ENCODE results near the gene GLT1D1.

GLT1D1 gene

DNA sequence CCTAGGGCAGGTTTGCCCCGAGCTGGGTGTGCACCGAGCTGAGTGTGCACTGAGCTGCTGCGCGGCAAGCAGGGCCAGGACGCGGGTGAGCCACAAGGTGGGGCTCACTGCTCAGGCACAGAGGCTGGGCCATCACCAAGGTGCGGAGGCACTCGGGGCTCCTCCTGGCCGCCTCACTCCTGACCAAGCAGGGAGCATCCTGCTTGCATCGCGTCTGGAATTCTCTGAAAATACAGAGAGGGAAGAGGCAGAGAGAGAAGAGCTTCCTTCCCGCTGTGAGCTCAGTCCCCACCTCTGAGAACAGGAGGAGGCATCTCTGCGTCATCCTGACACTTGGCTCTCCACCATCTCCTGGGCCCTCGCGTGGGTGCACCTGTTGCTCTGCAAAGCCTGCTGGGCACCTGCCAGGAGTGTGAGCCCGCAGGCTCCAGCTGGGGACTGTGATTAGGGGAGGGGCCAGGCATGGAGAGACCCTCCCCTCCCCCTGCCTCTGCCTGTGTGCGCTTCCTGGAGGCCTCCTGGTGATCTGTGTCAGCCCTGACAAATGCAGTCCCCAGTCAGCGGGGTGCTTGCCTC, 116.3 kb downstream of the GLT1D1 start:
- DNase-seq = peak in 1 of 5 donors; percentile 45

DNA sequence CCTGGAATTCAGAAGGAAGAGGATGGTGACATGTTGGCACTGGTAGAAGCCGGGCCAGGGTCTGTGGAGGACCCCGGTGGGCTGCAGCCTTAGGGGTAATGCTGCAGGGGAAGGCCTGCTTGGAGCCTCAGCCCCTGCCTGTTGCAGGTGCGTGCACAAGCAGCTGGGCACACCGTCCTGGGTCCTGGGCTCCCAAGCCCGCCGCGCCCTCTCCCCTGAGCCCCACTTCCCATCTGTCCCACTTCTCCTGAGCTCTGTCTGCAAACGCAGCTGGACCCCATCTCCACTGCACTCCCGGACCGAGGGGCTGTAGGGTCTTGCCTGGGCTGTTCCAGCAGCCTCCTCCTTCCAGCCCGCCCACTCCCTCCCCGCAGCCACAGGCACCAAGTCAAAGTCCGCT, 116.8 kb downstream of the GLT1D1 start:
- no peak for DNase-seq

- no peak for DNase-seq
These were observed 117.7 kb downstream of the GLT1D1 start for GRCh38 chr12:128970941-128971340.

GRCh38 chr12:128971802-128972201, 118.5 kb downstream of the GLT1D1 start:
- no peak for DNase-seq

DNA sequence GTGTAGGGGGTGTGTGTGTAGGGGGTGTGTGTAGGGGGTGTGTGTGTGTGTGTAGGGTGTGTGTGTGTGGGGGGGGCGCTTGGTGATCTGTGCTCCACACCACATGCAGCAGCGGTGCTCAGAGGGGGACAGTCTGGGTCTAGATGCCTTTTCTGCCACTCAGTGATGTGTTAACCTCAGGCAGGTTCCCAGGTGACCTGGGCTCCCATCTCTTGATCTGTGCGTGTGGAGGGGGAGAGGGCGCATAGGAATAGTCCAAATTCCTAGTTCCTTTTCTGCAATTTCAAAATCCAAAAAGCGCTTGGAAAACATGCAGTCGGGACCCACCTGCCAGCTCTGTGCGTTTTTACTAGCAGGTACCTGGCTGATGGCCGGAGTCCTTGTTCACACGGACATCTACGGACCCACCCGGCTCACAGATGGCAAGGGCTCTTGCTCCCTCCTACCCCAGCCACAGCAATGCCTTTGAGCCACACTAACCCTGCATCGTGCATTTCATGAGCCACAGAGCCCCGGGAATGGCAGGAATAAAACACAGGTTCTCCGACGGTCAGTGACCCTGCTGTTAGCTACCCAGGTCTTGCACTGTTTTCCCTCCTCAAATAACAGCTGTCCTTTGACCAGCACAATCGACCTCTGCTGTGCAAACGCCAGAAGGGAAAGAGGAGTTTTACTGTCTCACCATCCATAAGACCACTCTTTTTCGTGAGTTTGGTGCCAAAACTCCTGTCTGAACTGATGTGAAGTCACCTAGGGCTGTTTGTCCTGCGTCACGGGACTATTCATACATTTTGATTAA, 120.8 kb downstream of the GLT1D1 start:
- DNase-seq = no peak

DNA sequence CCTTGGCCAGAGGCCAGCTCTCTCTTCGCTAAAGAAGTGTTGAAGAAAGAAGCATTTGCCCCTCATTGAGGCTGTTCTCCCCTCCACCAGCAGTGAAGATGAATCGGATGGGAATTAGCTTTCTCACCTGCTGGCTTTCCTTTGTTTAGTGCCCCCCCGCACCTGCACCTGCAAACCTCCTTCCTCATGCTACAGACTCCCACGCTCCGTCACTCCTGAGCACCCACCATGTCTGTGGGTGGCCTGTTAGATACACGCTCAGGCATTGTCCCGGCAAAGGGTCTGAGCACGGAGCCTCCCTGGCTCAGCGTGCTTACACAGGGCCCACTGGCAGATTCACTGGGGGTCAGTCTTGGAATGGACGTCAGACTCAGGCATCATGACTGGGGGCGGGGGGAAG, 121.6 kb downstream of the GLT1D1 start:
- no peak for DNase-seq

- DNase-seq = peak in 1 of 5 donors; percentile 6
These were observed 123.0 kb downstream of the GLT1D1 start for GRCh38 chr12:128976120-128976738.

DNA sequence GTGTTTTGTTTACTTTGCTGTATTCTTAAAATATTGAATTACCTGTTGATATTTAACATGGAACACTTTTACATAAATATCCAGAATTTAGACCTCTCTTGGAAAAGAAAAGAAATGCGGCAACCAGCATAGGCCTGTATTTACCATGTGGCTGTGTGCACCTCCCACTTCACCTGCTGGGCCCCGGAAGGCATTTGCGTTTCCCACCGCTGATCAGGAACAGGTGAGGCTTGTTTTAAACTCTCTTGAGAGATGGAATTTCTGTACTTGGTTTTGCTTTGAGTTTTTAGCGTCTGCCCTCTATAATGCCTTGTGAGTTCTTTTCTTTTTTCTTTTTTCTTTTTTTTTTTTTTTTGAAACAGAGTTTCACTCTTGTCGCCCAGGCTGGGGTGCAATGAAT, 124.2 kb downstream of the GLT1D1 start:
- DNase-seq = no peak

DNA sequence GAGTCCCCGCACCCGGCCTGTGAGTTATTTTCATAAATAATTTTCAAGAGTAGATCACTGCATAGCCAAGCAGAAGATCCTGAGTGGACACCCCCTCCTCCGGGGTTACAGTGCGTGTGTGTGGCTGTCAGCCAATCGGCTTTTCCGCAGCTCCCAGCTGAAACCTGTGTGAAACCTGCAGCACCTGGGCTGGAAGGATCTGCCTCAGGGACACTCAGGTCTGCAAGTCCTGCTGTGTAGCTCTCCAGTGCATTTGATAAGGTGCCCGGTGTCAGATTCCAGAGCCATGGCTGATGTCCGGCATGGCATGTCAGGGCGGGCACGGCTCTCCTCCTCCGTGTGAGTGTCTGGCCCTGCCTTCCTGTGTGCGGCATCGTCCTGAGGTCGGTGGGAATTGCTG, 124.8 kb downstream of the GLT1D1 start:
- no peak for DNase-seq

- DNase-seq = no peak
These were observed 127.3 kb downstream of the GLT1D1 start for GRCh38 chr12:128980623-128981022.

DNA sequence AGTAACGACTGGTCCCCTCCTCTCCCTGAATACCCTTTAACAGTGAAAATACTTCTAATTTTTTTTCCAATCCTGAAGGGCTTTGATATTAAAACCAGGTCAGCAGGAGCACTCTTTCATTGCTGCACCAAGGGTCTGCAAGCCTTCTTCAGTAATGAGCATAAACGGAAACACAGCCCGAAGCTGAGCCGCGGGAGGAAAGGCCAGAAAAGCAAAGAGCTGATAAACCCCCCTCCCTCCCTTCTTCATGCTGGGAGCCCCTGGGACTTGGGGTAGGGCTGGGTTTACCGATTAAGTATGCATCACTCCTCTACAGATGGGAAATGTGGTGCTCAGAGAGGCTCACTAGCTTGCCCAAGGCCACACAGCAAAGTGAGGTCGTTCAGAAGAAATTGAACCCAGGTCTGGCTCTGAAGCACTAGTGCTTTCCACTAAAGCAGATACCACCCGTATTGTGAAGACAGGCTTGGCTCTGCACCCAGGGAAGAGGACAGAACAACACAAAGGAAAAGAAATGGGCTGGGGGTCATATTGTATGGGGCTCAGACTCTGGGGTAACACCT, 128.8 kb downstream of the GLT1D1 start:
- DNase-seq = no peak

GRCh38 chr12:128982933-128983332, 129.7 kb downstream of the GLT1D1 start:
- DNase-seq = no peak

- no peak for DNase-seq
These were observed 130.1 kb downstream of the GLT1D1 start for GRCh38 chr12:128983371-128983770.

DNA sequence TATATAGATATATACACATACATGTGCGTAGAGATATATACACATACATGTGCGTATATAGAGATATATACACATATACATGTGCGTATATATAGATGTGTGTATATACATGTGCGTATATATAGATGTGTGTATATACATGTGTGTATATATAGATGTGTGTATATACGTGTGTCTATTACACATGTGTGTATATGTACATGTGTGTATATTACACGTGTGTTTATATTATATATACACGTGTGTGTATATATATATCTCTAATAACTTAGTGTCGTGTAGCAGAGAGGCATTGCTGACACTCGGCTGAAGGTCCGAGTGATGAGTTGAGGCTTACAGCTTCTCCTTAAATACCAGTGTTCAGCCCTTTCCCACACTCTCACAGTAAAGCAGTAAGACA, 133.7 kb downstream of the GLT1D1 start:
- no peak for DNase-seq

DNA sequence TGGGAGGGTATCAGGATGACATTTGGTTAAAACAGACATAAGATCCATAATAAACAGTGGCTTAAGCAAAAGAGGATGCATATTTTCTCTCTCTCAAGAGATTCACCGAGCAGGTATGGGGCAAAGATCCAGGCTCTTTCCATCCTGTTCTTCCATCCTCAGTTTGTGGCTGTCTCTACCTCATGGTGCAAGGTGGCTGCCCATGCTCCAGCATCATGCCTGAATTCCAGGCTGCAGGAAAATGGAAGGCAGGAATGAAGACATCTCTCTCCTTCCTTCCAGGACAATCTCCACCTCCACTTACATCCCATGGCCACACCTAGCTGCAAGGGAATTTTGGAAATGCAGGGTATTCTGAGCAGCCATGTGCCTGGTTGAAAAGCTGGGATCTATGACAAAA, 136.0 kb downstream of the GLT1D1 start:
- DNase-seq = no peak

- DNase-seq = no peak
These were observed 138.4 kb downstream of the GLT1D1 start for GRCh38 chr12:128991716-128992115.

DNA sequence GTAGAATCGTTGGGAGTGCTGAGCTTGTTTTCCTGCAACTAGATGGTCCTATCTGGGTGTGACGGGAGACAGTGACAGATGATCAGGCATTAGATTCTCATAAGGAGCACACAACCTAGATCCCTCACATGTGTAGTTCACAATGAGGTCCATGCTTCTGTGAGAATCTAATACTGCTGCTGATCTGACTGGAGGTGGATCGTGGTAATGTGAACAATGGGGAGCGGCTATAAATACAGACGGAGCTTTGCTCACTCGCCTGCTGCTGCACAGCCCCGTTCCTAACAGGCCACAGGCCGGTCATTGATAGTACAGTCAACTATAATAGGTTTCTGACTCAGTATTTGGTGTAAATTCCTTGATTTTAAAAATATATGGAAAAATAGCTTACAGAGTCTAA, 138.8 kb downstream of the GLT1D1 start:
- DNase-seq = no peak

DNA sequence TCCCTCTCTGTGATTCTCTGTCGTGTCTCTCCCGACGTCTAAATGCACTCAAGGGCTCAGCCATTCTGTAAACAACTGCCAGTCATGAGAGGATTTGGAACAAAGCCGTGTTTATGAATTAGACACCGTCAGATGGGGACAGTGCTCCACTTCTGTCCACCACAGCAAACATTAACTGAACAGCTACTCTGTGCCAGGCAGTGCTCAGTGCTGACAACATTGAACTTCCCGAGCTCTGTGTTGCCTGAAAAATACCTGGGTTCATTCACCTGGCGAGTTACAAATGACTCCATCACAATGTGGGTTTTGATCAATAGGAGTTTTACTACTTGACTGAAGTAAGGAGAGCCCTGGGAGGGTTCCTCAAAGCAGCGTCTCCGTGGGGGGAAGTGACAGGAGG, 139.3 kb downstream of the GLT1D1 start:
- DNase-seq = no peak

- DNase-seq = no peak
These were observed 141.6 kb downstream of the GLT1D1 start for GRCh38 chr12:128994856-128995255.

DNA sequence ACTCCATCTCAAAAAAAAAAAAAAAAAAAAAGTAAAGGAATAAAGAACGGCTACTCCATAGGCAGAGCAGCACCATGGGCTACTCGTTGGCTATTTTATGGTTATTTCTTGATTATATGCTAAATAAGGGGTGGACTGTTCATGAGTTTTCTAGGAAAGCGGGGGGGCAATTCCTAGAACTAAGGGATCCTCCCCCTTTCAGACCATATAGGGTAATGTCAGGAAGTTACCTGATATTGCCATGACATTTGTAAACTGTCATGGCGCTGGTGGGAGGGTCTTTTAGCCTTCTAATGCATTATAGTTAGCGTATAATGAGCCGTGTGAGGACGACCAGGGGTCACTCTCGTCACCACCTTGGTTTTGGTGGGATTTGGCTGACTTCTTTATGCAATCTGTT, 142.3 kb downstream of the GLT1D1 start:
- DNase-seq = no peak

DNA sequence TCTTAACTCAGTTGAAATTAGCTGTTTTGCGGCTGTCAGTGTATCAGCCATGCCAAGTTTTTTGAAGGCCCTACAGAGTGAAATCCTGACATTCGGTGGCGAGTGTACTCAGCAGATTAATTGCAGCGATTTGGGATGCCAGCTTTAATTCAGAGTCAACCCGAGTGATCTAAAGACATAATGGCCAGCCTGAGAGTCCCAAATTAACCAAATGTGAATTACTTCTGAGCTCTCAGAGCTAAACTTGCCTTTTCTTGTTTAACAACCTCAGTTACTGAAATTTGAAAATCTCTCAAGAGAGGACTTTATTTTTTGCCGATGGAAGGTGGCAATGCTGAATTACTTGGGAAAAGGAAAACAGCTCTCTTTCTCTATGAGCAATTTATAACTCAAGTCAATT, 148.5 kb downstream of the GLT1D1 start:
- DNase-seq = no peak

- DNase-seq = no peak
These were observed 149.1 kb downstream of the GLT1D1 start for GRCh38 chr12:129002427-129002826.

GRCh38 chr12:129005416-129005815, 152.1 kb downstream of the GLT1D1 start:
- DNase-seq = no peak

DNA sequence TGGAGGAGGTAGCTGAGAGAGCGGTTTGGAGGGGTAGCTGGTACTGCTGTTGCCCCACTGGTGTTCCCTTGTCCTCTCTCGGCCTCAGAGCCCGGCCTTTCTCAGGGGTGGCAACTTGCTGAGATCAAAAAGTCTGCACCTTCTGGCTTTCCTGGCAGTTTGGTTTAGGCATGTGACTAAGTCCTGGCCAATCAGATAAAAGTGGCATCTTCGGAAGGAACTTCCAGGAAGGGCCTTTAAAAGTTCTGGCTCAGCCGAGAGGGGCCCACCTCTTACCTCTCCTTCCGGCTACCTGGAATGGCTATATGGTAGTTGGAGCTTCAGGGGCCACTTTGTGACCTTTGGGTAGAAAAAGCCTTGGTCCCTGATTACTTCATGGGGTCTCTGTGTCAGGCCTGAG, 152.6 kb downstream of the GLT1D1 start:
- DNase-seq = no peak

Data from T-helper 1 cell (primary cell).